ENCODE measurements around the gene VAV1.
"Not testable (repeated sequence)": the region's sequence is repeated elsewhere in the genome, so short reads cannot be mapped to it uniquely, and the experiment has no call there.

The VAV1 gene

DNA sequence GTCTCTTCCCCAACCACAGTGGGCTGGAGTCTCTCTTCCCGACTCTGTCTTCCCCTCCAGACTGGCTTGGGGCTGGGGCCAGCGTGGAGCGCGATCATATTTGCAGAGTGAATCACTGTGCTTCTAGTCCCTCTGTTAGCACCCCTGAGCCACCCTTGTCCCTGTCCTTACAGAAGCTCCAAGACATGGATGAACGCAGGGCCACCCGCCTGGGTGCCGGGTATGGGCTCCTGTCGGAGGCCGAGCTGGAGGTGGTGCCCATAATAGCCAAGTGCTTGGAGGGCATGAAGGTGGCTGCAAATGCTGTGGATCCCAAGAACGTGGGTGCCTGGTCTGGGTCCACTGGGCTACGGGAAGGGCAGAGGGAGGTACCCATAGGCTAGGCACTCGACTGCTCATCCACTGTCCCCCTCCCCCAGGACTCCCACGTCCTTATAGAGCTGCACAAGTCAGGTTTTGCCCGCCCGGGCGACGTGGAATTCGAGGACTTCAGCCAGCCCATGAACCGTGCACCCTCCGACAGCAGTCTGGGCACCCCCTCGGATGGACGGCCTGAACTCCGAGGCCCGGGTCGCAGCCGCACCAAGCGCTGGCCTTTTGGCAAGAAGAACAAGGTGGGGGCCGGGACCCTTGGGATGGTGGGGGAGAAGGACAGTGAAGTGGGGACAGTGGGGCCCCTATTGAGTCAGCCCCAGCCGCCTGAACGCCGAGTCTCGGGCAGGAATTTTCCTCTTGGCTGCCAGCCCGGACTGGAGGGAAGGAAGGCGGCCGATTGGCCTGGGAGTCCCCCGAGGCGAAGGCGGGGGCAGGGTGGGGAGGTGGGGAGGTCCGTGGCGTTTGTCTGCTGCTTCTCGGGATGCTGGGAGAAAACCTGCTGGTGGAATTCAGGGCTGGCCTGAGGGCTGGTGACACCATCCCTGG lies 27.9 kb upstream of the VAV1 start:
- H3K4me3 ChIP-seq (ENCODE audit: low read depth, low read length): peak overlapping the region; percentile 29
- TF ChIP-seq CTCF (IDR thresholded peaks at IDR 0.05; ENCODE audit: low read depth, low read length): no peak

DNA sequence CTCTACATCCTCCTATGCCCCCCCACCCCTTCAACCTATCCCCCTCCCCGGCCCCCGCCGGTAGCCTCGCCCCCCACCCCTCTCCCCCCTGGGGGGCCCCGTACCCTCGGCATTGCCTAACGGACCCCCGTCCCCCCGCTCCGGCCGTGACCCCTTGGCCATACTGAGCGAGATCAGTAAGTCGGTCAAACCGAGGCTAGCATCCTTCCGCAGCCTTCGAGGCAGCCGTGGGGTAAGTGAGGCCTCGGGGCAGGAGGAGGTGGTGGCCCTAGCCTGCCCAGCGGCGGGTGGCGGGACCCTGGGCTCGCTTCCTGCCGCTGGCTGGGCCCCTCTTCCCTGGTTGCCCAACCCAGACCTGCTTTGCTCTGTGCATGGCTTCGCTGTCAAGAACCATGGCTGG lies 26.5 kb upstream of the VAV1 start:
- TF ChIP-seq CTCF (IDR thresholded peaks at IDR 0.05; ENCODE audit: low read depth, low read length): no peak
- no peak overlapping the region for H3K4me3 ChIP-seq (ENCODE audit: low read depth, low read length)

GRCh38 chr19:6748543-6748942 lies 24.0 kb upstream of the VAV1 start:
- H3K4me3 ChIP-seq (ENCODE audit: low read depth, low read length): not testable (repeated sequence)

DNA sequence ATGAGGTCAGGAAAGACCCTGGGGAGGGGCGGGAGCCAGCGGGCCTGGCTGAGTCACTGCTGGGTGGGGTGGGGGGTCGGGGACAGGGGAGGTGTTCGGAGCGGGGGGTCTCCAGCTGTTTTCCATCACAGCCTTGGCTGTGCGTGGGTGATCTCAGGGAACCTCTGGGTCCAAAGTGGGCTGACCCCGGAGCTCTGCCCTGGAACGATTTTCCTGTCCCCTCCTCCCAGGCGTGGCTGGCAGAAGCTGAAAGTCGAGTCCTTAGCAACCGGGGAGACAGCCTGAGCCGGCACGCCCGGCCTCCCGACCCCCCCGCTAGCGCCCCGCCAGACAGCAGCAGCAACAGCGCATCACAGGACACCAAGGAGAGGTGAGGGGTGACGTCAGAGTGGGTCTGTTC lies 22.4 kb upstream of the VAV1 start:
- H3K4me3 ChIP-seq (ENCODE audit: low read depth, low read length): no peak overlapping the region
- TF ChIP-seq CTCF (IDR thresholded peaks at IDR 0.05; ENCODE audit: low read depth, low read length): no peak

GRCh38 chr19:6751189-6751588 lies 21.3 kb upstream of the VAV1 start:
- TF ChIP-seq CTCF (IDR thresholded peaks at IDR 0.05; ENCODE audit: low read depth, low read length): no peak
- H3K4me3 ChIP-seq (ENCODE audit: low read depth, low read length): no peak overlapping the region

DNA sequence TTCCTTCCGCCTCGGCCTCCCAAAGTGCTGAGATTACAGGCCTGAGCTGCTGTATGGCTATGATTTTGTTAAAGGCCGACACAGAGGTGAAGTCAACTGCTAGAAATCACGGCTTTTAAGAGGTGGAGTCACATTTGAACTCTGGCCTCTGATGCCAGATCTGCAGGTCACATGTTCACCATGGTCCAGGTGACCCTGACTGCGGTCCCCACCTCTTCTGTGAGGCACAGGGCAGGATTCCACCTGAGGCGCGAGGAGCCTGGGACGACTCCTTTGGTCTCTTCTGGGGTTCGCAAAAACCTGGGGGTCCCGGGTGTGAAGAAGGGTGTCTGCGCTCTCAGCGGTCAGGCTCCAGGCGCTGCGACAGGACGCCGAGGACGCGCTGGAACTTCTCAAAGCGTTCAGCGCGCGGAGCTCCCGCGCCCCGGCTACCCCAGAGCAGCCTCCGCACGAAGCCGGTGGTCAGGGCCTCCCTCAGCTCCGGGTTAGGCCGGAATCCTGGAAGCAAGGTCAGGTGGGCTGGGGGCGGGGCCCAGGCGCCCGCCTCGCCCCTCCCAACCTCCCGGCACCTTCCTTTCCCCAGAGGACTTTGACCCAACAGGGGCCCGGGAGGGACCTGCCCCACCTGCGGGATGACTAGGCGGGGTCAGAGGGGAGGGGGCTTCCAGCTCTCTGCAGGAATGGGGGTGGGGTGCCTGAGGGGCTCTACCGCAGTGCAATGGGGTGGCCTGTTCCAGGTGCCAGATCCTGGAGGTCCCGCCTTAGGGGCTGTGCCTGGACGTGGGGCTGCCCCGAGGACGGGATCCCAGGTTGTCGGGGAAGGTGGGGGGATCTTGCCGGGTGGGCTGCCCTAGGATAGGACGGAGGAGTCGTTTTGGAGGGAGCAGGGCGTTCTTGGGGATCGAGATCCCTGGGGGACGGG lies 20.0 kb upstream of the VAV1 start:
- H3K4me3 ChIP-seq (ENCODE audit: low read depth, low read length): no peak overlapping the region

More for the DNA sequence above, 20.0 kb upstream of the VAV1 start:
- no peak for TF ChIP-seq CTCF (IDR thresholded peaks at IDR 0.05; ENCODE audit: low read depth, low read length)

All from WI38 (cell line).